HG02884 (cell line): ENCODE data around the gene PDLIM5.
"Not testable (repeated sequence)": the region's sequence is repeated elsewhere in the genome, so short reads cannot be mapped to it uniquely, and the experiment has no call there.

Source experiments
- ATAC-seq: cut with Tn5 transposase; IDR thresholded peaks from one replicate; pipeline ENCODE4 v1.9.1; 2021; ENCODE audit warnings: mild to moderate bottlenecking, moderate library complexity; ENCODE audit not compliant: unreplicated experiment

The PDLIM5 gene

DNA sequence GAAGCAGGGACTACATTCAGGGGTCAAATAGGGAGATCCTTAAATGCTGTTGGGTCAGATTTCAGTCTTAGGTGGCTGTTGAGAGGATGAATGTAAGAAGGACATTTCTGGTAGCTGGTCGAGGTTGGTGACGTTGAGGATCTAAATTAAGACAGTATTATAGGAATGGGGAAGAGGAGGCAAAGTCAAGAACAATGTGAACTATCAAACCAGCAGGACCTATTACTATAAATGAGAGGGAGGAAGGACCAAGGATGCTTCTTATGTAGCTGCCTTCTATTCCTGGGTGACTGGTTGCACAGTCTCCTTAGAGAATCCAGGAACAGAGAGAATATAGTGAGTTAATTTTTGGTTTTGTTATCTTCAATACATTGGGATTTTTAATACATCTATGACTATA is 187.6 kb downstream of the PDLIM5 start:
- no peak for ATAC-seq

GRCh38 chr4:94640151-94640550 is 188.4 kb downstream of the PDLIM5 start:
- ATAC-seq, result no peak

DNA sequence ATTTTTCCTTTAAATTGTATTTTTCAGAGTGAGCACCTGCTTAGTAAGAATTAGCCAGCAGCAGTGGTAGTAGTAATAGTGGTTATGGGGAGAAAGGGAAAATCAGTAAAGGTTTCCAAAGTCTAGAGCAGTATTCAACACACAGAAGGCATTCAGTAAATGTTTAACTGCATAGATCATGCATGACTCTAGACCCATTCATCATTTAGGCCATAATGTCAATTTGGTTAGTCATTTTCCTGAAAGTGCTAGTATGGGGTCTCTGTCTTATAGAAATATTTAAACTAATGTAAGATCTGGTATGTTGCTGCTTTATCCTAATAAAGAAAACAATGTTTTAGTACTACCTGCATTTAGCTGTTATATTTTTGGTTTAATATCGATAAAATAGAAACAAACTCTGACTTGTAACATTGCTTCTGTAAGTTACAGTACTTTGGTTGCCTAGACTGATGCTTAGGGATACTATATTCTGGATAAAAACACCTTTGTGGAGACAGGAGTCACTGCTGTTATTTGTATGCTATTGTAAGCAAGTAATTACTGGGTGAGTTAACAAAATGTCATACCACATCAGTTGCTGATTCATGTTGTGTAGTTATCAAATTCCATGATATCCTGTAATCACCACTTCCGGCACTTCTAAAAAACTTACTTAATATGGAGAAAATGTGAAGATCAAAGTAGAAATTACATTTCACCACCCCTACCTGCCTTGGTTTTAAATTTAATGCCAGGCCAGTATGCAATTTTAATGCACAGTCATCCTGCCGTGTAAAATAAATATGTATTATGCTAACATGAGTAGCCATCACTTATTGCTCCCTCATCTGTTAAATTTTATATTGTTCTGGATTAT is 190.2 kb downstream of the PDLIM5 start:
- no peak for ATAC-seq

DNA sequence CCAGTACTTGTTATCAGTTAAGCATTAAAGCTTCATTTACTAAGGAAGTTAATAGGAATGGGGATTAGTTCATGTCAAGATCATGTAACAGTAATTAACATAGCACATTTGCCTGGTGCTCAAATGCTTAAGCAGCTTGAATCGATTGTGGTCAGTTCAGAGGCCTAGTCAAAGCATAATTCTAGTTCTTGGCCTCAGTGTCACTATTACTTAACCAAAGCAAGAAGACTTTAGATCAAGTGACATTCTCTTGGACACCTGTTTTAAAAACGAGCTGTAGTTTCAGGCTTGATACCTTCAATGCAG is 190.8 kb downstream of the PDLIM5 start:
- no peak for ATAC-seq

GRCh38 chr4:94648699-94649098 is 197.0 kb downstream of the PDLIM5 start:
- ATAC-seq, result no peak

- ATAC-seq, result no peak
These were observed 197.8 kb downstream of the PDLIM5 start for GRCh38 chr4:94649381-94650133.

DNA sequence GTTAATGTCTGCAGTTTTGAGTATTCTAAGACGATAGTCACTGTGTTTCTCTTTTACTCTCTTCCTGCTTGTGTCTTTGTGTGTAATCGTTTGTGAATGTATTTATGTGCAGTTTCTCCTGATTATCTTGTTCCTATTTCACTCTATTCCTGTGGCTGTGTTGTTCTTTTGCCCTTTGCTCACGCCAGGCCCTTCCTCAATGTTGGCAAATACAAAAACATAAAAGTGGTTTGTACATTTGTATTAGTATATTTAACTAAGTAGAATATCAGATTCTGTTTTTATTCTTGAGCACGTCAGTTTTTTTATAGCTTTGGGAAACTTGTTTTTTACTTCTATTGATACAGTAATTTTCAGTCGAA is 198.4 kb downstream of the PDLIM5 start:
- no peak for ATAC-seq

DNA sequence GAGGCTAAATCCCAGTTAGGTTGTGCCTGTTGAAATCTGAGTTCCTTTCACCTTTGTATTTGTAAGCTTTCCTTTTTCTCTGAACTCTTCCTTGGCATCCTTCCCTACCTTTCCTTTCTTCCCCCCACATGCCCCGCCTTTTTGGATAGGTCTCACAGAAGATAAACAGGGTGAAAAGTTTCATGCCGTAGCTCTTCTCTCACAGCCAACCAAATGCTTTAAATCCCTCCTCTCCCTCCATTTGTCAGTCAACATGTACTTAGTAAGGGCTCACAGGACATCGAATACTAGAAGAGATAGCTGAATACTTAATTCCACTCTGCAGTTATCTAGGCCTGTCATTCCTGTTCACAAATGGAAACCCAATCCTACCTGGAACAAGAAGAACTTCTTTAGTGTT is 198.9 kb downstream of the PDLIM5 start:
- no peak for ATAC-seq

- no peak for ATAC-seq
These were observed 201.4 kb downstream of the PDLIM5 start for GRCh38 chr4:94653095-94653649.

- no peak for ATAC-seq
These were observed 202.4 kb downstream of the PDLIM5 start for GRCh38 chr4:94653984-94654609.

DNA sequence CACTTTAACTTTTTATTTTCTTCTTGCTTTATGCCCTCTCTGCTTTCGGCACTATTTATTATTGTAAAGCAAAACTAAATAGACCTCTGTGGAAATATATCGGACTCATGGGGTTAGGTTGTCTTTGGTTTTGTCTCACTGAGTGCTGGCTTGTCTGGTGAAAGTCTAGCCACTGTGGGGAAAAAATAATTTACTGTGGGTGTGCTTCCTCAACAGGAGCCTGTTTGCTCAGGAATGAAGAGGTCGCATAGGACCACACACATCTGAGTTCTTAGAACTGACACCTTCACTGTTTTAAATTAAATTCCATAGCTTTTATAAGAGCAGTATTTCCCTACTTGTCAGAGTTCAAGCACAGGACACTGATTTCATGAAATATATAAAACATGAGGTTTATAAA is 203.0 kb downstream of the PDLIM5 start:
- no peak for ATAC-seq

DNA sequence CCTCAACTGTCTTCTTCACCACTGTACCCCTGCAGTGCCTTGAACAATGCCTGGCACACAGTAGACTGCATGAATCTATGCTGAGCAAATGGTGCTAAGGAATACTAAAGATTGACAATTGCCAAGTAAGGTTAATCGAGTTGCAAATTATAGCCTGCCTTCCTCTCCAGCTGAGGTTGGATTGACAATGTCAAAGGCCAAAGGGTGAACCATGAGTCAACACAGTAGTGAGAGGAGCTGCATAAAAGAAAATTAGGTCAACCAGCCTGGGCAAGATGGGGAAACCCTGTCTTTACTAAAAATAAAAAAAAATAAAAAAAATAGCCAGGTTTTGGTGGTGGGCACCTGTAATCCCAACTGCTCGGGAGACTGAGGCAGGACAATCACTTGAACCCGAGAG is 208.9 kb downstream of the PDLIM5 start:
- ATAC-seq, result no peak

GRCh38 chr4:94665021-94665420 is 213.3 kb downstream of the PDLIM5 start:
- ATAC-seq, result not testable (repeated sequence)

- no peak for ATAC-seq
These were observed 214.0 kb downstream of the PDLIM5 start for GRCh38 chr4:94665500-94666404.

DNA sequence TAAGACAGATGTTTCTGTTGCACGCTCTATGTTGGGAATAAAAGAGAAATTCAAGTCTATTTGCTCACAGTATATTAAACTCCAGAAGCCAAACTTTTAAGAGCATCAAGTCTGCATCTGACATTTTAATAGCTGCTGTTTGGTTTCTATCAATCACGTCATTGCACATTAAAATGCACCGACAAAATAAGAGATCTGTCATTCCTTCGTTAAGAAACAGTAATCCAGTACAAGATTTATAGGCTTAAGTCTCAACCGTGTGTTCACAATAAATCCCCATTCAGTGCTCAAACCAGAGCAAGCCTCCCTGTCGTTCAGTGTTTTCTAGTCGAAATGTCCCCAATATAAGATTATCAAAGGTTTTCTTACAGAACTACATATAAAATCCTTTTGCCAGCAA is 217.0 kb downstream of the PDLIM5 start:
- no peak for ATAC-seq

DNA sequence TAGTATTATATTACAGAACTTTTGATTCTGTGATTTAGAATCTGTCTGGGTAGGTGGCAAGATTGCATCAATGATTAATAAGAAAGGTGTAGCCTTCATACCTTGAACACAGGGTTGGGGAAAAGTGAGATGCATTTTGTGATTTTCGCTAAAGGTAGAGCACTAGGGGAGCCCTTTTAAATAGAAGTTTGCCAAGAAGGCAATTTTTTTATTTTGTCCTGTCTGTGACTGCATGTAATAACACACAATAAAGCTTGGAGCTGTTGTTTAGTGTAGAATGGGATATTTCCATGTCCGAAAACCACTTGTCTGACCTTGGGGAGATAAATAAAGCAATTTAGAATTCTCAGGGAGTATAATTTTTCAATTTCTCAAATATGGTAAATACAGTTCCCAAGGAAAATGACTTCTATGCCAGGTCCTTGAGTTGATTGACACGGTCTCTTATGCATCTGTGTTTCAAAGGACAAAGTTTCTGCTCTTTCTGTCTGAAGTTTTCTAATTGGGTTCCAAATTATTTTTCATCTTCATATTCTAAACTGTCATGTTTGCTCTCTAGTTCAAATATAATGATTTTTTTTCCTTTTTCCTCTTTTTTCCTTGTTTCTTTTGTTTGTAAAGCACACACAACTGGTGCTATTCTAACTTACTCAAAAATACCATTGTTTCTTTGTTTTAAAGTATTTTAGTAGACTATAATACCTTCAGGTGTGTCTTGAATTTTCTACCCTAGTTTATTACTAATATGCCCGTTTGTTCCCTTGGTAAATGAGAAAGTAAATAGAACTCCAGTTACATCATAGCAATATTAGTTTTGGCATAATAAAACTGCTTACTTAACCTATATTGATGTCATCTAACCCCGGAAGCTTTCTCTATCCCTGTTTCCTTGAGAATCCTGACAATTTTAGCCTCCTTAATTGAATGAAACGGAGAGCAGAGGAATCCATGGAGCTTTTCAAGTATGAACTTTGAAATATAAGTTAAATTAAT is 218.2 kb downstream of the PDLIM5 start:
- ATAC-seq, result no peak

GRCh38 chr4:94671113-94671512 is 219.4 kb downstream of the PDLIM5 start:
- no peak for ATAC-seq

DNA sequence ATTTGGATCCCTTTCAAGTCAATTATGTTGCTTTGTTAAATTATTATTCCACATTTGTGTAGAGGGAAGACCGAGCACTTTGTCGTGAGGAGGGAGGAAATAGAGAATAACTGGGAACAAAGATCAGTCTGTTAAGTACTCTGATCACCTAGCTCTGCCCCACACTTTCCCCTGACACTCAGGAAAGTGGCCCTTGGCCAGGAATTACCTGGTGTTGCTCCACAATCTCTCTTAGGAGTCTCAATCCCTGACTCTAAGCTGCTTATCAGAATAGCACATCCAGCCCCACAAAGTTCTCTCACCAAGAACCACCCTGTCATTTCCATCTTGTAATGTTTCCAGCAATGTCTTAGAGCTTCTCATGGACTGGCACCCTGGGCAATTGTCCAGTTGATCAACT is 222.2 kb downstream of the PDLIM5 start:
- no peak for ATAC-seq

DNA sequence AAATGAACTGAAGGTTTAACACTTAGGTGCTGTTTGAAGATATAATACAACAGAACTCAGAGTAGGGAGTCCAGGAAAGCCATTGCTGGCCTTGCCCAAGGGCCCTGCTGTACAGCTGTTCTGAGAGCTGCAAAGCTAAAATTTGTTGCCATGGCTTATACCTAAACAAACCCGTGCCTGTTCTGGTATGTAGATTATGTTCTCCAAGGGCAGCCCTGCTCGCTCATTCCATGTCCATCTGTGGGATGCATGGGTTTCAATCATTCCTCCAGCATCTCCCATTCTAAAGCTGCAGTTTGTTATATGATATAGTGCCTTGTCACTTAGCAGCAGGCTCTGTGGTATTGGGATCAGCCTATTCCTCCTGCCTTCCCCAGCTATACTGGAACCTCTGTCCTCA is 225.2 kb downstream of the PDLIM5 start:
- no peak for ATAC-seq

- ATAC-seq, result no peak
These were observed 227.2 kb downstream of the PDLIM5 start for GRCh38 chr4:94678896-94679295.
